HL-60 (cell line): Measurements from ENCODE around the gene CSAG1.
"Not testable (repeated sequence)": the region's sequence is repeated elsewhere in the genome, so short reads cannot be mapped to it uniquely, and the experiment has no call there.

Experiments used
- POLR2AphosphoS5 ChIP-seq: IDR thresholded peaks from 2 replicates; pipeline ENCODE4 v1.6.1; 2012; ENCODE audit warnings: low read depth
- TF ChIP-seq, protein P1 (sequence below): IDR thresholded peaks from one replicate; pipeline ENCODE4 v1.5.1; 2011; ENCODE audit warnings: low read length, control low read depth, inconsistent platforms; ENCODE audit not compliant: insufficient read depth
- TF ChIP-seq, protein P2 (sequence below): IDR thresholded peaks from 2 replicates; pipeline ENCODE4 v1.6.1; 2012; ENCODE audit warnings: low read depth; ENCODE audit not compliant: insufficient replicate concordance

DNA sequence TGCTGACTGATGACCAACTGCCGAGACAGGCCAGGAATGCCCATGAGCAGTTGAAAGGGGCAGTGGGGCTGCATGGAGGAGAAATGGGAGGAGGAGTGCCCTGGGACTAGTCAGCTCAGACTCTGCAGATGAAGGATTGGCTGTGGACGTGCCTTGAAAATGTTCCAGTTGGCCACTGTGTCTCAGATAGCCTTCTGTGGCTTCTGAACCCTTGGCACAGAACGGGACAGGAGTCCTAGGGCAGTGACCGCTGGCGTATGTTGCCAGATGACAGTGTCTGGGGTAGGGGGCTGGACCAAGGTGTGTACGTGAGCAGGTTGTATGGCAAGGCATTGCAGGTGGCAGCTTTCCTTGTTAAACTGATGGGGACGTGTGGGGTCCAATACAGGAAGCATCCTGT lies 27.0 kb downstream of the CSAG1 start:
- TF ChIP-seq, protein P1, sequence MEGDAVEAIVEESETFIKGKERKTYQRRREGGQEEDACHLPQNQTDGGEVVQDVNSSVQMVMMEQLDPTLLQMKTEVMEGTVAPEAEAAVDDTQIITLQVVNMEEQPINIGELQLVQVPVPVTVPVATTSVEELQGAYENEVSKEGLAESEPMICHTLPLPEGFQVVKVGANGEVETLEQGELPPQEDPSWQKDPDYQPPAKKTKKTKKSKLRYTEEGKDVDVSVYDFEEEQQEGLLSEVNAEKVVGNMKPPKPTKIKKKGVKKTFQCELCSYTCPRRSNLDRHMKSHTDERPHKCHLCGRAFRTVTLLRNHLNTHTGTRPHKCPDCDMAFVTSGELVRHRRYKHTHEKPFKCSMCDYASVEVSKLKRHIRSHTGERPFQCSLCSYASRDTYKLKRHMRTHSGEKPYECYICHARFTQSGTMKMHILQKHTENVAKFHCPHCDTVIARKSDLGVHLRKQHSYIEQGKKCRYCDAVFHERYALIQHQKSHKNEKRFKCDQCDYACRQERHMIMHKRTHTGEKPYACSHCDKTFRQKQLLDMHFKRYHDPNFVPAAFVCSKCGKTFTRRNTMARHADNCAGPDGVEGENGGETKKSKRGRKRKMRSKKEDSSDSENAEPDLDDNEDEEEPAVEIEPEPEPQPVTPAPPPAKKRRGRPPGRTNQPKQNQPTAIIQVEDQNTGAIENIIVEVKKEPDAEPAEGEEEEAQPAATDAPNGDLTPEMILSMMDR, result not testable (repeated sequence)
- TF ChIP-seq, protein P2, sequence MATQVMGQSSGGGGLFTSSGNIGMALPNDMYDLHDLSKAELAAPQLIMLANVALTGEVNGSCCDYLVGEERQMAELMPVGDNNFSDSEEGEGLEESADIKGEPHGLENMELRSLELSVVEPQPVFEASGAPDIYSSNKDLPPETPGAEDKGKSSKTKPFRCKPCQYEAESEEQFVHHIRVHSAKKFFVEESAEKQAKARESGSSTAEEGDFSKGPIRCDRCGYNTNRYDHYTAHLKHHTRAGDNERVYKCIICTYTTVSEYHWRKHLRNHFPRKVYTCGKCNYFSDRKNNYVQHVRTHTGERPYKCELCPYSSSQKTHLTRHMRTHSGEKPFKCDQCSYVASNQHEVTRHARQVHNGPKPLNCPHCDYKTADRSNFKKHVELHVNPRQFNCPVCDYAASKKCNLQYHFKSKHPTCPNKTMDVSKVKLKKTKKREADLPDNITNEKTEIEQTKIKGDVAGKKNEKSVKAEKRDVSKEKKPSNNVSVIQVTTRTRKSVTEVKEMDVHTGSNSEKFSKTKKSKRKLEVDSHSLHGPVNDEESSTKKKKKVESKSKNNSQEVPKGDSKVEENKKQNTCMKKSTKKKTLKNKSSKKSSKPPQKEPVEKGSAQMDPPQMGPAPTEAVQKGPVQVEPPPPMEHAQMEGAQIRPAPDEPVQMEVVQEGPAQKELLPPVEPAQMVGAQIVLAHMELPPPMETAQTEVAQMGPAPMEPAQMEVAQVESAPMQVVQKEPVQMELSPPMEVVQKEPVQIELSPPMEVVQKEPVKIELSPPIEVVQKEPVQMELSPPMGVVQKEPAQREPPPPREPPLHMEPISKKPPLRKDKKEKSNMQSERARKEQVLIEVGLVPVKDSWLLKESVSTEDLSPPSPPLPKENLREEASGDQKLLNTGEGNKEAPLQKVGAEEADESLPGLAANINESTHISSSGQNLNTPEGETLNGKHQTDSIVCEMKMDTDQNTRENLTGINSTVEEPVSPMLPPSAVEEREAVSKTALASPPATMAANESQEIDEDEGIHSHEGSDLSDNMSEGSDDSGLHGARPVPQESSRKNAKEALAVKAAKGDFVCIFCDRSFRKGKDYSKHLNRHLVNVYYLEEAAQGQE, result not testable (repeated sequence)
- not testable (repeated sequence) for TF ChIP-seq POLR2AphosphoS5
